ENCODE data around the gene INO80B.
"Not testable (repeated sequence)": the region's sequence is repeated elsewhere in the genome, so short reads cannot be mapped to it uniquely, and the experiment has no call there.

INO80B gene

GRCh38 chr2:74474899-74475298, 20.0 kb downstream of the INO80B start:
- Histone ChIP-seq H3K27me3 (no peaks in the 10 kb centered on the region), H3K4me1 (ENCODE audit: control insufficient read depth in 1 of 2, insufficient read depth in 1 of 2, low read depth in 1 of 2, low read length in 1 of 2) (peaks cover 22 to 23% of the 10 kb centered on the region in 2 experiments), H3K27ac (no peak overlapping the region), H3K36me3 (peaks cover 25% of the 10 kb centered on the region), H3K4me3 (ENCODE audit: low read depth in 1 of 2, low read length in 1 of 2) (no peak overlapping the region), H3K9me3 (no peaks in the 10 kb centered on the region)
- TF ChIP-seq CTCF (IDR thresholded peaks at IDR 0.05) = no peak

- peak overlapping the region; percentile 95 to 100 for H3K4me3 ChIP-seq (ENCODE audit: low read depth in 1 of 2, low read length in 1 of 2)
- H3K27me3 ChIP-seq = no peaks in the 10 kb centered on the region
- H3K27ac ChIP-seq = no peak overlapping the region
- no peaks in the 10 kb centered on the region for H3K9me3 ChIP-seq
- TF ChIP-seq CTCF (IDR thresholded peaks at IDR 0.05) = no peak
- H3K36me3 ChIP-seq = peaks cover 21% of the 10 kb centered on the region
- H3K4me1 ChIP-seq (ENCODE audit: control insufficient read depth in 1 of 2, insufficient read depth in 1 of 2, low read depth in 1 of 2, low read length in 1 of 2) = peaks cover 23 to 28% of the 10 kb centered on the region in 2 experiments
These were observed 26.5 kb downstream of the INO80B start for GRCh38 chr2:74481431-74481830.

GRCh38 chr2:74481961-74482800, 27.3 kb downstream of the INO80B start:
- Histone ChIP-seq H3K36me3 (peaks cover 20% of the 10 kb centered on the region), H3K27ac (peak overlapping the region; percentile 88), H3K4me3 (ENCODE audit: low read depth in 1 of 2, low read length in 1 of 2) (peak overlapping the region; percentile 95 to 100), H3K4me1 (ENCODE audit: control insufficient read depth in 1 of 2, insufficient read depth in 1 of 2, low read depth in 1 of 2, low read length in 1 of 2) (peaks cover 23 to 28% of the 10 kb centered on the region in 2 experiments), H3K27me3 (no peaks in the 10 kb centered on the region), H3K9me3 (no peaks in the 10 kb centered on the region)
- TF ChIP-seq CTCF (IDR thresholded peaks at IDR 0.05) = no peak

- no peaks in the 10 kb centered on the region for H3K27me3 ChIP-seq
- H3K4me3 ChIP-seq (ENCODE audit: low read depth in 1 of 2, low read length in 1 of 2) = peak within 1 kb of the TSS; percentile 95 to 100
- TF ChIP-seq CTCF (IDR thresholded peaks at IDR 0.05) = peak; percentile 96
These were observed 28.2 kb downstream of the INO80B start, which contains the start of the genes CCDC142 and TTC31 for GRCh38 chr2:74482801-74483674. CCDC142 (minus strand) TSS chr2:74482998; CDS start chr2:74482837, 161 bp downstream. TTC31 (plus strand) TSS chr2:74483081; CDS start chr2:74483096, 15 bp downstream.

GRCh38 chr2:74483675-74484164, 28.8 kb downstream of the INO80B start:
- Histone ChIP-seq H3K4me3 (ENCODE audit: low read depth in 1 of 2, low read length in 1 of 2) (peak overlapping the region; percentile 95 to 100), H3K36me3 (peaks cover 31% of the 10 kb centered on the region), H3K27ac (peak overlapping the region; percentile 88), H3K4me1 (ENCODE audit: control insufficient read depth in 1 of 2, insufficient read depth in 1 of 2, low read depth in 1 of 2, low read length in 1 of 2) (peaks cover 23 to 28% of the 10 kb centered on the region in 2 experiments)
- not testable (repeated sequence) for H3K27me3 ChIP-seq, H3K9me3 ChIP-seq

More at GRCh38 chr2:74482801-74483674, 28.2 kb downstream of the INO80B start, which contains the start of the genes CCDC142 and TTC31:
- H3K36me3 ChIP-seq = peaks cover 26% of the 10 kb centered on the region
- no peaks in the 10 kb centered on the region for H3K9me3 ChIP-seq
- H3K27ac ChIP-seq = peak within 1 kb of the TSS; percentile 88
- H3K4me1 ChIP-seq (ENCODE audit: control insufficient read depth in 1 of 2, insufficient read depth in 1 of 2, low read depth in 1 of 2, low read length in 1 of 2) = peaks cover 23 to 28% of the 10 kb centered on the region in 2 experiments

Measured in neutrophil (primary cell).